GF-D8 (cell line): ENCODE results near the gene CHCHD6.

Experiments used
- DNase-seq: peaks from one replicate; lab custom pipeline; 2025; lab: John Stamatoyannopoulos, UW

The CHCHD6 gene

DNA sequence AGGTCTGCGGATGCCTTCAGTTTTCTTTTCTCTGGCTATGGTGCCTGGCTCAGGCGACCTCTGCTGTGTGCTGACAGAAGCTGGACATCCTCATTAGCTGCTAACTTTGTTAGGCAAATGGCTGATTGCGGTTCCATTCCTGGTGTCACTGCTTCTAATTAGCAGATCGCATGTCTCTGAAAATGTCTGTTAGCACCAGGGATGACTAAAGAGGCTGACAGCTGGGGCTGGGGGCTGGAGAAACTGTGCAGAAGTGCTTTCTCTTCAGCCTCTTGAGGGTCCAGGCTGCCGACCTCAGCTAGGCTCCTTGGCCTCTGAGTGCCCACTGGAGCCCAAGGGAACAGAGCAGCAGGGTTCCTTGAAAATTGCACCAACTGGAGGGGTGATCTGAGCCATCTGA is 39.3 kb downstream of the CHCHD6 start:
- no peak for DNase-seq

DNA sequence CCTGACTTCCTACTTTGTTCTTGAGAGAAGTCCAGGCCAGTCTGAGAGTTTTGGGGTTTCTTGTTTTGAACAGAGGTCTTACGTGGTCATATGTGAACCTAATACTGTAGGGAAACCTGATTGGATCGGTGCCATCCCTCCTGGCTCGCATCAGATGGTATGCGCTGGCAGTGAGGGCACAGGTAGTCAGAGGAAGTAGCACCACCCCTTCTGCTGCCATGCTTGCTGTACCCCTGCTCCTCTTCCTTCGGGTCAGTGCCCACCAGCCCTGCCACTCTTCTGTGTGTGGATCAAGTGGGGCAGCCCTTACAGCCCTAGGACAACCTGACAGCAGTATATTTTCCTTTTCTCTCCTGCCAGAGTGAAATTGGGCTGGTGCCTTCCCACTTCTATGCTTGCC is 39.7 kb downstream of the CHCHD6 start:
- DNase-seq = no peak

GRCh38 chr3:126745760-126746394 is 41.8 kb downstream of the CHCHD6 start:
- no peak for DNase-seq

DNA sequence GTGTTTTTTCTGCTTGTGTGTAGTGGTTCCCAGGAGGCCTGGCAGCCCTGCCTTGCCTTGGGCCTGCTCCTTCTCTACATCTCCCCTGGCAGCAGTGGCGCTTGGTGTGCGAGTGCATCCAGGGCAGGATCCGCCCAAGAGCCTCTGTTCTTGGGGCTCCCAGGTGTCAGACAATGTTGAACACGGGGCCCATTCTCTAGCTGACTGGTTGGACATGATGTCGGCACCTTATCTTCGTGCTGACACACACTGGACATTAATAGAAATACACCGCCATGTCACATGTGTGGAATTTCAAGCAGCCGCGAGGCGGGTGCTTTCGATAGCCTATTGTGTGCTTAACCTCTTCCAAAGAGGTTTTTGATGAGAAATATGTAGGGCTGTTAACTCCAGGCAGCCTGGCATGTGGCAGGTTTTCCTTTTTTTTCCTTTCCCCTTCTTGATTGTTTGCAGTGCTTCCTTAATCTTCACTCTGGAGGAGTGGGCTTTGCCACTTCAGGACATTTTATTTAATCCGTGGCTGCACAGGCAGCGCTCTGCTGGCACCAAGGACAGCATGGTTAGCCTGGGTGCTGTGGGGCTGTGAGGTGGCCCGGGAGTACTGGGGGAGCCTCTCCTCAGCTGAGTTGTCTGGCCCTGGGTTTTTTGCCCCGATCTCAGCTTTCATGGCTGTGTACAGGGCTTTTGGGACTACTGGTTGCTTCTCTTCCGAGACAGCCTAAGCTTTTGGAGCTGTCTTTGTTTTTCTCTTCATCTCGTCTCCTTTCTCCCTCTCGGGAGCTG is 42.5 kb downstream of the CHCHD6 start:
- DNase-seq = no peak

DNA sequence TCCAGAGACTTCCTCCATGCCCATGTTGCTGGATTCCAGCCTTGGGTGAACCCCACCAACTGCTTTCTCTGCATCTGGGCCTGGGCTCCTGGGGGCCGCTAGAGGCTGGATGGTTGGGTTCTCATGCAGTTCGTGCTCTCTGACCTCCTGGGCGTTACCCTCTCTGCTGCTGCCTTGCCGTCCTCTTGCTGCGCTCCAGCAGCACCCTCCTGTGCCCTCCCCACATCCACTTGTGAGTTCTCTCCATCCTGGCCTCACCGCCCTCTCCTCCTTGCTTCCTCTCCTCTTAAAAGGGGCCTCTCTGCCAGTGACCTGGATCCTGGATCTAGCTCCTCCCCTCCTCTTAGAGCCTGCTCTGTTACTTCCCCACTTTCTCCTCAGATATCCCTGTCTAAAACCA is 43.7 kb downstream of the CHCHD6 start:
- no peak for DNase-seq

DNA sequence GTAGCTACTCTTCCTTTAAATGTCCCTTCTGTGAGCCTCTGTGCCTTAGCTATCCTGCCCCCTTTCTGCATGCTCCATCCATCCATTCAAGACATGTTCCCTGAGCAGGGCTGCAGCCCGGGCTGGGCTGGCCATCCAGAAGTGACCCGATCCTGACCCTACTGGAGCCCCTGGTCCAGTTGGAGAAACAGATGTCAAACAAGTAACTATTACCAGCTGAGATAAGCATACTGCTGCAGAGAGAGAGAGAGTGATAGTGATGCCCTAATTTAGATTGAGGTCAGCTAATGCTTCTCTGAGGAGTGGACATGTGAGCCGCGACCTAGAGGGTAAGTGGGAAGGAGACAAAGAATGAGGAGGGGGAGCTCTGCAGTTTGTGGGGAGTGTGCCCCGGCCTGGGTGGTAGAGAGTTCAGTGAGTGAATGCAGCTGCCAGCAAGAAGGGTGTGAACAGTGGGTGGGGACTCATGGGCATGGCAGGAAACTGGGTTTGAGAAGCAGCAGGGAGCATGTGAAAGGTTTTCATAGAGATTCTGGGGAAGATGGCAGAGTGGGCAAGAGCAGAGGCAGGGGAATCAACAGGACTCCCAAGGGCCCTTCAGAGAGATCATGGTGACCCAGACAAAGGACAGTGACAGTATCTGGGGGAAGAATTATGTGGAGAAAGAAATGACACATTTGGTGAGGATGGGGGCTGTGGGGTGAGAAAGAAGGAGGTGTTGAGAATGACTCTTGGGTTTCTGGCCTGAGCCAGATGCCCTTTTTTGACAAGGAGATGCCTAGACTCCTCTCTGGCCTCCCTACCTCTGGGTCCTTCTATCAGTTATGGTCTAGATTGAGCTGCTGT is 44.9 kb downstream of the CHCHD6 start:
- DNase-seq = no peak

- no peak for DNase-seq
Observed at GRCh38 chr3:126749547-126749875, 45.5 kb downstream of the CHCHD6 start.

DNA sequence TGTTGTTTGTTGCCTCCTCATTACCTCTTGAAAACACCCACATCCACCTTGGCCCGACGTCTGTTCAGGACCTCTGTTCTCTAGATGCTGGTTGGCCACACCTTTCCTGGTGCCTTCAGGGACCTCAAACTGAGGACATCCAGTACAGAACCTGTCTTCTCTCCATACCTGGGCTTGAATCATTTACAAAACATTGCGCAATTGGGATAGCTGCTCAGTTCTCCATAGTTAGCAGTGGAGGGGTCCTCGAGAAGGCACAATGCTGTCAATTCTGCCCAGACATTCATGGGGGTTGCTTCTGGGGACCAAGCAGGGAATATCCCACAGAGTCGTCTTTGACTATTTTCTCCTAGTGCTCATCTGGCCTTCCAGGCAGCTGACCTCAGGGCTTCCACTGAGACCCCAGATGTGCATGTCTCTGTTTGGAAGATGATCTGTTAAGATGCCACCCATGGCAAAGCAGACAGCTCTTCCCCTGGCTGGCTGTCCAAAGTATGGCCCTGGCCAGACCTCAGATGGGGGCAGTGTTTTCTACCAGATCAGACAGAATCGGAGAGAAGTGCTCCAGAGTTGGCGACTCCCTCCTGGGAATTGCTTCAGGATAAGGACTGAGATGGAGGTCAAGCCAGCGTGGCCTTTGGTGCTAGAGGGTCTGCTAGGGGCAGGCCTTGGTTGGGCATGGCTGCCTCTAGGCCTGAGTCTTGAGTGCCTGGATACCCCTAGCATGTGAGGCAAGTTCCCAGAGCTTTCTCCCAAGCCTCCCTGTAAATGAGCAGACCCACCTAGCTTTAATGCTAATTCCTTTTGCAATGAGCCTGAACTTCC is 46.1 kb downstream of the CHCHD6 start:
- DNase-seq = no peak

- DNase-seq = no peak
Observed at GRCh38 chr3:126750756-126751121, 46.7 kb downstream of the CHCHD6 start.

GRCh38 chr3:126751611-126752302 is 47.7 kb downstream of the CHCHD6 start:
- no peak for DNase-seq

GRCh38 chr3:126752303-126753190 is 48.5 kb downstream of the CHCHD6 start:
- no peak for DNase-seq

DNA sequence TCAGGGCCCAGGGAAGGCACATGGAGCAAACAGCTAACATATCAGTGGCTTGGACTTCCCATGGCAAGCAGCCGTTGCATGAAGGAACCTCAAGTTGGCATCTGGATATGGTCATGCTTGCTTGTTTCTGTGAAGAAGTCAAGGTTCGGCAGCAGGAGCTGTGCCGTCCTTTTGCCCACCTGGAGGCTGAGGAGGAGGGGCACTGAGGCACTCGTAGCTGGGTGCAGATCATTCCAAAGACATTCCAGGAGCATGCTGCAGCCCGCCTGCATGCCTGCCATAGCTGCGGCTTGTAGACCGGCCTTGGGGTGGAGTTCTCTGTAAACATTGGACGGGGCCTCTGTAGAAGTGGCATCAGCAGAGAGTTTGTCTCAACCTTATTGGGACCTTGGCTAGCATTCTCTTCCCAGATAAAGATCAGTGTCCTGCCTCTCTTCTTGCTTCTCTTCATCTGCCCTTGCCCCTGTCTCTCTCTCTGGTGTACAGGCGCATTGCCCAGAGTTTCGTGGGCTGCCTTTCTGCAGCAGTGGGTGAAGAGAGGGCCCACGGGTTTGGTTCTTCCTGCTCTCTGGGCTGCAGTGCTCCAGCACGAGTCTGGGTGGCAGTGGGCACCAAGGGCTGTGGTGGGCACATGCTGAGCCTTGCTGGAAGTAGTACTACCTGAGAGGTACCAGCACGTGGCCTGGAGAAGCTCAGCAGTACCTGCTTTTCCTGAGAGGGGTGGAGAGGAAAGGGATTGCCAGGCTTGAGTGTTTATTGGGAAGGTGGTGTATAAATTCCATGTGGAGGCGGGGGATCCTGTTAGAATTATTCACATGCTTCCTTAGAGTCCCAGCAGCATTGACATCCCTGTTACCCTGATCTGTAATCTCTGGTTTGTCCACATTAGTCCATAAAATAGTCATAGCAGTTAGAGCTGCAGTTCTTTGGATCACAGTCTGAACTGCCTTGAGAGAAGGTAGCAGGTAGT is 49.4 kb downstream of the CHCHD6 start:
- DNase-seq = no peak

DNA sequence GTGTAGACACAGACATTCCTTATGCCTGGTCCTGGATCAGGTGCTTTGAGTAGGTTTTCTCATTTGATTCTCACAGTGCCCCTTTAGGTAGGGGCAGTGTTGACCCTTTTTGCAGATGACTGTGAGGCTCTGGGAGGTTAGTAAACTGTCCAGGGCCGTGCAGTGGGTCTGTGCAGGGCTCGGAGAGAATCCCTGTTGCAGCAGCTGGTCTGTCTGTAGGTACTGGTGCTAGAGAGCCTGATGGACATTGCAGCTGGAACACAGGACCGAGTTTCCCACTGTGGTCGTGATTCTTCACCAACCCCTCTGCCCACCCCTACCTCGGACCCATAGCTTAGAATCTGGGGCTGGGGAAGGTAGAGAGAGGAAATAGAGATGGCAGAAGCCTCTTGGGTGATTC is 51.8 kb downstream of the CHCHD6 start:
- DNase-seq = no peak

GRCh38 chr3:126758026-126758425 is 54.0 kb downstream of the CHCHD6 start:
- no peak for DNase-seq

DNA sequence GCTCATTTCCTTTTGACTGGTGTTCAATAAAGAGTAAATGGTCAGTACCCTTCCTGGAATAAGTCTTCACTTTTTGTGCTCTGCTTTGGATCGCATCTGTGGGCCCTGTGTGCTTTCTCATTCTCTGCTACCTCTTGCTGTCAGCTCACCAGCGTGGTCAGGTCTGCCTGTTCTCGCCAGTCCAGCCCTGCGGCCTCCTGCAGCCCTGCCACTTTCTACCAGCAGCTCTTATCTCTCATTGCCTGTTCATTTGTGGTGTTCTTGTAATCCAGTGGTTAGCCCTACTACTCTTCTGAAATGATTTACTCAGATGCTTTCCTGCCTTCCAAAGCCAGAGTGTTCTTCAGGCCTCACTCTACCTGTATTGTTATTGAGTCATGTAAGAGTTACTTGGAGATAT is 54.8 kb downstream of the CHCHD6 start:
- DNase-seq = no peak

DNA sequence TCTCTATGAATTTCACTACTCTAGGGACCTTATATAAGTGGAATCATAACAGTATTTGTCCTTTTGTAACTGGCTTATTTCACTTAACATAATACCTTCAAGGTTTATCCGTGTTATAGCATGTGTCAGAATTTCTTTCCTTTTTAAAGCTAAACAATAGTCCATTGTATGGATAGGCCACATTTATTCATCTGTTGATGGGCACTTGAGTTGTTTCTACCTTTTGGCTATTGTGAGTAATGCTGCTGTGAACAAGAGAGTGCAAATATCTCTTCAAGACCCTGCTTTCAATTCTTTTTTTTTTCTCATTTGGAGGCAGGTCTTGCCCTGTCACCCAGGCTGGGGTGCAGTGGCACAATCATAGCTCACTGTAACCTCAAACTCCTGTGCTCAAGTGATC is 56.5 kb downstream of the CHCHD6 start:
- no peak for DNase-seq

GRCh38 chr3:126763035-126763434 is 59.0 kb downstream of the CHCHD6 start:
- no peak for DNase-seq

DNA sequence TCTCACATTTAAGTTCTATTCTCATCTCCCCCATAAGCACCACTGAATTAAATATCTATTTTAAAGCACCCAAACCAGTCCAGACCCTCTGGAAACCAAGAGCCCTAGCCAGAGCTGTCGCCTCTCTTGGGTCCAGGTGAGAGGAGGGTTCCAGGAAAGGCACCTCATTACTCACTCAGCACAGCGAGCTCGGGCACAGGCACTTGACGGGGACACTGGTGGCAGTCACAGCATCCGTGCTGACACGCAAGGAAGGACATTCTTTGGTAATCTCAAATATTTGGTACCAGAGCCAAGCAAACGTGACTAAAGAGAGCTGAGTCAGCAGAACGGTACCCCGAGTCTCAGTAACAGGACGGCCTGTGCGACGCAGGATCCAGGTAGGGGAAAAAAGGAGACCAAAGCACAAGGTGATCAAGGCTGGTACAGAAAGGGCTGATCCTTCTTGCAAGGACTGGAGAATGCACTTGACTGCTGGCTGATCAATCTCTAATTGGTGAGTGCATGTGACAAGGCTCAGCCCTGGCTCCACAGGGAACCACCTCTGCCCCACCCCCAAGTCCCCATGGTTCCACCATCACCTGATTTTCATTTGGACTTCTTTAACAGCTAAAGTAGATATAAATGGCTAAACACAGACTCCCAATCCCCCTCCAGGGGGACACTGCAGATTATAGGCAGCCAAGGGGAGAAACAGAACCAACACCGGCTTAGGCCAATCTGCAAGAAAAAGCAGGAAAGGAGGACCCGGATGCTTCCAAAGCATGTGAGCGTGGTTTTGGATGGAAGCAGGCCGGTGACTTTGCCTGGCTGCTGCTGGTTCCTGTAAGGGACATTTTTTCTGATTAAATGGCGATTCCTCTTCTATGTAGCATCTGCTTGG is 61.4 kb downstream of the CHCHD6 start:
- no peak for DNase-seq
